Muscle of arm (tissue), 12 donors: Measurements from ENCODE around the gene C15orf61. TPM values are rescaled to one million over a fixed set of nuclear protein-coding genes. Genes with fewer than 3 reads are reported as not detected.
A peak's percentile ranks its signal among the peaks of the same experiment; 100 is the strongest.

Experiments used
- DNase-seq: peaks from one replicate; pipeline ENCODE4 v3.0.0-alpha.2; 2013
- polyA plus RNA-seq, 12 donors: library from polyadenylated mRNA; unstranded; fragments of 120-200 nt; gene quantifications; one replicate each; pipeline ENCODE4 v1.2.1, GENCODE V29; 2013; ENCODE audit not compliant: insufficient read length in 12 of 12

Gene C15orf61
- polyA plus RNA-seq, 12 donors = 4.0 to 10.0 (median 8.6) TPM; not detected in 1

DNA sequence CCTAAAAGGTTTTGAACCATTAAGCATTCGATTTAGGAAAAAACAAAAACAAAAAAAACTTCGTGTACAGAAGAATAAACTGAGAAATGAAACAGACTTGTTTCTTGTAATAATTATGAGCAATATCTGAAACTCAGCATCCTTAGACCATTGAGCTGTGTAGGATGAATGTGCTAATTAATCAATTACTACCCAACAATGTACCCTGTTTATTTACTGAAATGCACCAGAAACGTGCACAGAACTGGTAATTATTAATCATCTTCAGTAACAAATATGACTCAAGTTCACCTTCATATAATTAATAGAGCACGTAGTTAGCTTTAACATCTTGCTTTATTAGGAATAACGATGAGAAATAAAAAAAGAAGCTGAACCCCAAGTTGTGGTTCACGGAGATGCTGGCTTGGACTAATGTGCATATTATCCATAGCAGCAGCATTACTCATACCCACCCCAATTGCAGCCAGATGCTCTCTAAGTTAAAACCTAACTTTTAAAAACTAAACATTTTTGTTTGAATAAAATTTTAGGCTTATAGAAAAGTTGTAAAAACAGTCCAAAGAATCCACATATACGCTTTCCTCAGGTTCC is 10.2 kb upstream of the C15orf61 start:
- no peak for DNase-seq

DNA sequence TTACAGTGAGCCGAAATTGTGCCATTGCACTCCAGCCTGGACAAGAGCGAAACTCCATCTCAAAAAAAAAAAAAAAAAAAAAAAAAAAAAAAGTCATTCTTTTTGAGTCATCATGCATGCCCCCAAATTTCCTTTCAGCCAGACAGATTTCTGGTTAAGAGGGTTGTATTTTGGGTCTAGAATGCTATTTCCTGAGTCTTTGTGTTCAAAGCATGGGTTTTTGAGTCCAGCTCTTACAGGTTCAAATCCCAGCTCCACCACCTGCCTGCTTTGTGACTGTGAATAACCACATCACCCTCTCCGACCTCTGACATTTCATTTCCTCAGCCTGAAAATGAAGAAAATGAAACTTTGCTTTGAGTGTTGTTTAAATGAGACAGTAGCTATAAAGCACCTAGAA is 9.3 kb upstream of the C15orf61 start:
- DNase-seq = no peak

DNA sequence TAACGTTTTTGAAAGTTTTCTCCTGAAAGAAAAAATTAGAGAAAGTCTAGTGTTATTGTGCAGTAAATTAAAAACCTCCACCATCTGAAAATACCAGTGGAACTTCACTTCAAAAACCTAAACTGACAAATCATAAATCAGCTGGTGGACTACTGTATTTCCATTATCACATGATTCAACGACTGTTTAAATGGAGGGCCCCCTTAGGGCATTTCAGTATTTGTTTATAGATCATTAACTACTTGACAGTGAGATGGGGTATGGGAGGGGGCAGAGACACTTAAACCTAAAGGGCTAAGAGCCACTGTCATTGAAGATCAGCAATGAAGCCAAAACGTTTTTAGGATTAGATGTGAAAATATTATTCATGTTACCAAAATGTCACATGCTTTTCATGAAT is 8.8 kb upstream of the C15orf61 start:
- no peak for DNase-seq

DNA sequence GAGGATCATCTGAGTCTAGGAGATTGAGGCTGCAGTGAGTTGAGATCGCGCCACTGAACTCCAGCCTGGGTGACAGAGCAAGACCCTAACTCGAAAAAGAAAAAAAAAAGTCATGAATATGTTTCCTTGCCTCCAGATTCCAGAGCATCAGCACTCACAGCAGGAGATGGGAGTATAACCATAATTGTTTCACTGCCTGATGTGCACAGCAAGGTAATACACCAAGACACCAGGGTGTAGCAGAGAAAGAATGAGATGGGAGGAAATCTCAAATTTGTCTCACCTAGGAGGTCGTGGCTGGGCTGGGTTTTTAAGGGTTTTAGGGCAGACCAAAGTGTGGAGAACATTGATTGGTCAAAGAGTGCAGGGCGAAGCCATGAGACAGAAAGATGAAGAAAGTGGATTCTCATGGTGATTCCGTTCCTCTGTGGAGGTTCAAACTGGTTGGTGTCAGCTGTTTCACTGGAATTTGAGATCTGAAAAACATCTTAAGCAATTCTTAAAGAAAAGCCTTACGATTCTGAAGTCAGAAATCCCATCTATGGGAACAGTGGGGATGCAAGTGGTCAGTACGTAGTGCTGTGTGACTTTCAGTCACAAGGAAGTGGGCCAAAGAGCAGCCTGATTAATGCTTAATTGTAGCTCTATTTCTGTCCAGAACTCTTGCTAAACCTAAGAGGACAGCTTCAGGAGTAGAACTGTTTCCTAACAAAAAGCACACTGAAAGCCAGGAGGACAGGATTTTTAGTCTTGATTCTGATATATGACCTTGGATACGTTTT is 7.8 kb upstream of the C15orf61 start:
- DNase-seq = no peak

- no peak for DNase-seq
Measured at GRCh38 chr15:67515090-67515489, 5.8 kb upstream of the C15orf61 start.

DNA sequence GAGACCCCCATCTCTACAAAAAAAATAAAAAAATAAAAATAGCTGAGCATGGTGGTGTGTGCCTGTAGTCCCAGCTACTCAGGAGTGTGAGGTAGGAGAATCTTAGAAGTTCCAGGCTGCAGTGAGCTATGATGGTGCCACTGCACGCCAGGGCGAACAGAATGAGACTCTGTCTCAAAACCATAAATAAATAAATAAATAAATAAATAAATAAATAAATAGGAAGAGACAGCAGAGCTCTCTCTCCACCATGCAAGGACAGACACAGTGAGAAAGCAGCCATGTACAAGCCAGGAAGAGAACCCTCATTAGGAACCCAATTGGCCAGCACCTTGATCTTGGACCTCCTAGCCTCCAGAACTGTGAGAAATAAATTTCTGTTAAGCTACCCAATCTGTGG is 5.4 kb upstream of the C15orf61 start:
- no peak for DNase-seq

DNA sequence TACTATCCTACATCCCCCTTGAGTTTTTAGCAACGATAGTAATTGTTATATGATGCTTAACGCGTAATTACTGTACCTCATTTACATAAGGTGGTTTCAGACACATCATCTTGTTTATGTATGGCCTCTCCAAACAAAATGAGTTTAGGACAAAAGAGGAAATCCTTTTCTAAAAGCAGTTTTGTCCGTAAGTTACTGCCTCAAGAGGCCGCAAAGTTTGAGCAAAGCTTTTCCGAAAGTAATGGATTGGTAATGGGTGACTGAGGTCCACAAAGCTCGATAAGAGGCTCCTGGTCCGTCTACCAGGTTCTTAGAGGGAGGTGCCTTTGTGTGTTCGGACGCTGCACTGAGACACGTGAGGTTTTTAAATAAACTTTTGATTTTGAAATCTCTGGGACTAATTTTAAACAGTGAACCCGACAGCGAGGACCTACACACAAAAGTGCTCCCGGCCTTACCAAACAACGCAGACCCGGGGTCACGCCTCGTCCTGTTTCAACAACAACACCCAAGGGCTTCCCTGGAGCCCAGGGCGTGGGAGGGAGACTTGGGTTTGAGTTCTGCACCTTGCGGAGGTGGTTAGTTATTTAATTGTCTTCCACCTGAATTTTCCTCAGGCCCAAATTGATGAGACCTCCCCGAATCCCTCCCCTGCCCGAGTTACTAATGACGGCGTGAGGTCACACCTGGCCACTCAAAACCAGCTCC is 456 bp upstream of the C15orf61 start:
- no peak for DNase-seq

- peak; percentile 66 for DNase-seq
Measured at GRCh38 chr15:67521783-67522568, 1.0 kb downstream of the C15orf61 start.

- no peak for DNase-seq
Measured at GRCh38 chr15:67523330-67523729, 2.4 kb downstream of the C15orf61 start.

DNA sequence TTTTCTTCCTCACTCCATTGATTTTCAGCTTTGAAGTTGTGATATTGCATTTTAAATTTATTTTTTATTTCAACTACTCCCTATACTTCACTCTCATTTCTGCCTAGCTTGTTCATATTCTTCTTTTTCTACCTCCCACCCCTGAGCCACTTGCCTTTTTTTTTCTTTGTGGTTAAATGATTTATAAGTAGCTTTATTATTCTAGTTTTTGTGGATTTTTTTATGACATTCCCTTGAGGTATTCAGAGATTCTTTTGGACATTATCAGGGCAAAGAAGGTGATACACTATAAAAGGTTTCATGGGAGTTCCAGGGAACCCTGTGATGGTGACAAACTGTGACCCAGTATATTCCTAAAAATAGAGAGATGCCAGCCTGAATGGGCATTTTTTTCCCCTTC is 3.3 kb downstream of the C15orf61 start:
- DNase-seq = no peak

DNA sequence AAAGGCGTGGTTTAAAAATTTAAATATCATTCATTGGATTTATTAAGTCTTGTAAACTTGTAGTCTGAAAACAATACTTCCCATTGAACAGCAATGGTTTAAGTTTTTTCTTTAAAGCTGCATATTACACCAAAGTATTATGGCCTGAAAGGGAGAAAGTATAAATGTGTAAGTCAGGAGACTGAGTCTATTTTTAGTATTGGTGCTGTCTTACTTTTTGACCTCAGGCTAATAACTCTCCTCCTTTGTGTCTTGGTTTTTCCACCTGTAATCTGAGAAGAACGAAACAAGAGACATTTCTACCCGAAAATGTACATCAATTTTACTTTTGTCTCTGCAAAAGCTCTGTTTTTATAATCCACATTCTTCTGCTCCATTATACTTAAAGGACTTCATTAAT is 7.6 kb downstream of the C15orf61 start:
- no peak for DNase-seq

DNA sequence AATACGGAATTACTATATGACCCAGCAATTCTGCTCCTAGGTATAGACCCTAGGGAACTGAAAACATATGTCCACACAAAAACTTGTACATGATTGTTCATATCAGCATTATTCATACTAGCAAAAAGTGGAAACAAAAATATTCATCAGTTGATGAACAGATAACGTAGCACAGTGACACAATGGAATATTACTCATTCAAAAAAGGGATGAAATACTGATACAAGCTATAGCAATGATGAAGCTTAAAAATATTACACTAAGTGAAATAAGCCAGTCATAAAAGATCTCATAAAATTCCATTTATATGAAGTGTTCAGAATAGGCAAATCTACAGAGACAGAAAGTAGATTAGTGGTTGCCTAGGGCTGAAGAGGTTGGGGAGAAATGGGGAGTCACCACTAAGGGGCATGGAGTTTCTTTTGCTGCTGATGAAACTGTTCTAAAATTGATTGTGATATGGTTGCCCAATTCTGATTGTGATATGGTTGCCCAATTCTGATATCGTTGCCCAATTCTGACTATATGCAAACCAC is 10.5 kb downstream of the C15orf61 start:
- no peak for DNase-seq

- DNase-seq = no peak
Measured at GRCh38 chr15:67533873-67534272, 12.9 kb downstream of the C15orf61 start.

- DNase-seq = no peak
Measured at GRCh38 chr15:67534360-67534759, 13.4 kb downstream of the C15orf61 start.

DNA sequence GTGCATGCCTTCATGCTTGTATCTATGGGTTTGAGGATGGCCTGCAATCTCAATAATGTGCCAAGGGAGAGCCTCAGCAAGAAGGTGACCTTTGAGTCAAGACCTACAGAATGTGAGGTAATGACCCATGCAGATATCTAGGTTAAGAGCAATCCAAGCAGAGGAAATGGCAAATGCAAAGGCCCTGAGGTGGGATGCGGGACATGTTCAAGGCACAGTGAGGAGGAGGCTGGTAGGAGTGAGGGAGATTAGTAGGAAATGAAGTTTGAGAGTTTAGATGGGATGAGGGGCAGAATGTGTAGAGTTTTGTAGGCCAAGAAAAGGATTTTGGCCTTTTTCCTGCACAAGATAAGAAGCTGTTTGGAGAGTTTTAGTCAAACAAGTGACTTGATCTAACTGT is 16.8 kb downstream of the C15orf61 start:
- no peak for DNase-seq

- DNase-seq = peak; percentile 83
Measured at GRCh38 chr15:67542420-67543347, 21.8 kb downstream of the C15orf61 start, which contains the start of gene MAP2K5. Gene MAP2K5 (plus strand): TSS chr15:67542703. CDS start chr15:67543336, 633 bp downstream.

DNA sequence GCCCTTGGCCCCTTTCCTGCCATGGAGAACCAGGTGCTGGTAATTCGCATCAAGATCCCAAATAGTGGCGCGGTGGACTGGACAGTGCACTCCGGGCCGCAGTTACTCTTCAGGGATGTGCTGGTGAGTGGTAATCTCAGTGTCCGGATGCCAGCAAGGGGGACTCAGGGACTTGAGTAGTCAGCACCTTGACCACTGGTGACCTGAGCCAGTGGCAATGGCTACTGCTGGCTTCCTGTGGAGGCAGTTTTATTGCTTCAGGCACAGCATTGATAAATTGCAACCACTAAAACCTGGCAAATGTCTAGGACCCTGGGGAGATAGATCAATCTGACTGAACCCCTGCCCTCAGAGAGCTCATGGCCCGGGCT is 22.4 kb downstream of the C15orf61 start:
- DNase-seq = no peak

- no peak for DNase-seq
Measured at GRCh38 chr15:67544475-67544874, 23.5 kb downstream of the C15orf61 start.

DNA sequence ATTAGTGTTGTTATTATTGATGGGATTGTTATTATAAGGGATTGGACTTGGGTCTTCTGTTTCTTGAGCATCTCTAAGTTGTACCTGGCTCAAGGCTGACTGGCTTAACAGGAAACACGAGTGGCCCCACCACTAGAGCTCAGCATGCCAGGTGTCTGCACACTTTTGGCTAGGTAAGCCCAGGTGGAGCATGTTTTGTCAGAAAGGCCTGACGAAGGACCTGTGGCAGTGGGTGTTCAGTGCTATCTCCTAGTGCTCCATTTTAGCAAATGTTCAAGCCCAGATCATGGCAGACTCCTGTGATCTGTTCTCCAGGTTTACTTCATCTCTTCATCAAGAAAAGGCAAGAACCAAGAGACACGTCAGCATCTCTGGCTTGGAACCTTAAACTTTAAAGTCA is 24.9 kb downstream of the C15orf61 start:
- DNase-seq = no peak

- no peak for DNase-seq
Measured at GRCh38 chr15:67547064-67547463, 26.1 kb downstream of the C15orf61 start.

GRCh38 chr15:67547836-67548235 is 26.9 kb downstream of the C15orf61 start:
- no peak for DNase-seq
